HG03558 (cell line): ENCODE results near the gene ACAP3.

Experiments used
- ATAC-seq: cut with Tn5 transposase; IDR thresholded peaks from one replicate; pipeline ENCODE4 v1.9.1; 2021; ENCODE audit warnings: moderate number of reproducible peaks; ENCODE audit not compliant: unreplicated experiment; ENCODE audit errors: extremely low read depth

Gene ACAP3

DNA sequence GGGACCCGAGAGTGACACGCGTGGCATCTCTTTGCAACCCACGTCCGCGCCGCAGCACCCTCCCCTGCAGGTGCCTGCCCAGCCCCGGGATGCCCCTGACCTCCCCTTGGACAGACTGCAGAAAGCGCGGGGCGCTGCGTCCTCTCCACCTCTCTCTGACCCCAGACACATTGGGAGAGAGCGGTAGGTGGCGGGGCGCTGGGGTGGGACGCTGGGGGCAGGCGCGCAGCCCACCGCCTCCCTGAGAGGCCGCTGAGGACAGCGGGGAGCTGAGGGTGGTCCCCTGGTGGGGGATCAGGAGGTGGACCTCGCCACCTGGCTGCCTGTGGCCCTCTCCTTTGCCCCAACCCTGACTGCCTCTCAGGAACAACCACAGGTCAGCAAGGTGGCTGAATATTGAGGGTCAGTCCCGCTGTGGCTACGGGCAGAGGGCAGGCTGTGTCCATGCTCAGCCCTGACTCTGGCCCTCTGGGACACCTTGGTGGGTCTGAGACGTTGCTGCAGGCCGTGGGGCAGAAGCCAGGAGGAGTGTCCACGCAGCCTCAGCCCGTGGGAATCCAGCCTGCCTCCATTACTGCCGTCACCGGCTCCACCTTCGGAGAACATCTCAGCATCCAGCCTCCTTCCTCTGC, 33.3 kb downstream of the ACAP3 start:
- ATAC-seq, result no peak

DNA sequence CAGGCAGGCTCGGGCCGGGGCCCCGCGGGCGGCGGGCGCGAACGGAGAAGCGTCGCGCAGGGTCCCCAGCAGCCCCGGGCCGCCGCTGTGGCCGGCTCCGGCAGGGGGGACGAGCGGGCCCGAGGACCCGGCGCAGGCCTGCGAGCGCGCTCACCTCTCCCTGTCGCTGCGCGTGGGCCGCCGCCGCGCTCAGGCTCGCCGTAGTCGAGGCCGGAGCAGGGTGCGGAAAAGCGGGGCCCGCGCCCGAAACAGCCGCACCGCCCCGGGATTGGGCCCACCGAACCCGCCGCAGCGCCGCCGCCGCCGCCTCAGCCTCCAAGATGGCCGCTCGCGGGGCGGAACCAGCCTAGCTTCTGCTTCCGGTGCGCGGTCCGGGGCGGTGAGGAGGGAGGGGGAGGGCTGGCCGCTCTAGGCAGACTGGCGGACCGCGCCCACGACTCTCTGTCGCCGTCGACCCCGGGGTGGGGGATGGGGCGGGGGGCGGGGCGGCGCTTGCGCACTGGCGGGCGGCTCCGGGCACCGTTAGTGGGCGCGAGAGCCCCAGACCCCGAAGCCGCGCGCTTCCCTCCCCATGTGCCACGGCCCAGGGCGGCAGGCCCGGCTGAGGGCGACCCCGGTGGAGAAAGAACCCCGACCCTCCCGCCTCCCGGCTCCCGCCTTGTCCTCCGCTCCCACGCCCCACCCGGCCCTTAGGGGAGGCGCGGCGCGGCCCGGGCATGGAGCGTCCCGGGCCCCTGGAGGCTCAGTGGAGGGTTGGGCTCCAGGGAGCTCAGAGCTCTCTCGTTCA, 34.0 kb downstream of the ACAP3 start, which contains the start of gene UBE2J2:
Gene UBE2J2 (minus strand): TSS at position 343 of the 787 bp plus-strand sequence. CDS start 5,862 bp downstream, outside the sequence.
- no peak for ATAC-seq

DNA sequence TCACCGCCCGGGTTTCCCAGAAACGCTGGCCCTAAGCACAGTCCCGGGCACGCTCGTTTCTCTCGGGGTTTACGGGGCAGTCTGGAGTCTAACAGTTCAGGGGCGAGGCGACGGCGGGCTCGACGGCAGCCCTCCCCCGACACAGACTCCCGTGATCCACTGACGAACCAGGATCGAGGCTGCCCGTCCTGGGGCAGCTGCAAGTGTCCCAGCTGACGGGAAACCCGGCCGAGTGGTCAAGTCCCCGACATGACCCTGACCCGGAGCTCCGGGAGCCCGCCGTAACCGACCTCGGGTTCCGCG, 34.6 kb downstream of the ACAP3 start:
- ATAC-seq, result no peak

DNA sequence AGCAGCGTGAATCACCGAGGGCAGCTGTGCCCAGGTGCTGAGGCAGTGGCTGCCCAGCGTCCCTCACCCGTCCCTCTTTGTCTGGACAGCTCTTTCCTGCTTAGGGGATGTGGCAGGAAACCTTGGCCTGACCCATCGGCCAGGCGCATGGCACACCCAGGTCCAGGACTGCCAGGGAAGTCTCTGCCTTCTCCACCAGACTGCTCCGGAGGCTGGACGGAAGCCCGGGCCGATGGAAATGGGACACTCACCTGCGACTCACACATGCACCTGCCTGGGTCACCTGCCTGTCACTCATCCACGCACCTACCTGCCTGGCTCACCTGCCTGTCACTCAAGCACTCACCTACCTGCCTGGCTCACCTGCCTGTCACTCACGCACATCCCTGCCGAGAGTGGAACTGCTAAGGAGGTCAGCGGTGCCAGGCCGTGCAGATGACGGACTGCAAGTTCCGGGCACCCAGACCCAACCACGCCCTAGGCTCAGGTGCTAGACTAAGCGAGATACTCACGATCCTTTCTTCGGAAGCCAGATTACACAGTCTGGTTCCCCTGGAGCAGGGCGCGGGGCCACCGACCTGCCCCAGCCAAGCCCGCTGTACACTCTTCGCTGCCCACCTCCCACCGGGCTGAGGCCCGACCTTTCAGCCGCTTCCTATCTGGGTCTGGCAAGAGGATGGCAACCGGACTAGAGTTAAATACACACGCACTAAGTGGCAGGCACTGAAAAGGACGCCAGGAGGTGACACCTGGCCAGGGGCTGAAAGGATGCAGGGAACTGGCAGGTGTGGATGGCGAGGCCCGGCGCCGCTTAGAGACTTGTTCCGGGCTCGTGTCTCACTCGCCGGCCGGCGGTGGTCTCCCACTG, 35.2 kb downstream of the ACAP3 start:
- ATAC-seq, result no peak

DNA sequence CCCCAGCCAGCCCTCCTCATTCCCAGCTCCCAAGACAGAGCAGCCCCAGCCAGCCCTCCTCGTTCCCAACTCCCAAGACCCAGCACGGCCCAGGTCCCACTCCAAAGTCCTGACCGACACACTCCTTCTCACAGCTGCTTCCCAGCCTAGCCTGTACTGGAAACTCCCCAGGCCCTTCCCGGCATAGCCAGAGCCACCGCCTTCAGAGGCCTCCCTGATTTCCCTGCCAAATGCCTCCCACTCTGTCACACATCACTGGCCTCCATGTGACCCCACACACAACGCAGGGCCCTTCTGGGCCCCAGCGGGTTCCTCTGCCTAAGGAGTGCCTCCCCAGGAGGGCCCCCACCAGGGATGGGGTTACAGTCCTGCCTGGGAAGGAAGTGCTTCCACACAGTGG, 36.9 kb downstream of the ACAP3 start:
- ATAC-seq, result no peak

DNA sequence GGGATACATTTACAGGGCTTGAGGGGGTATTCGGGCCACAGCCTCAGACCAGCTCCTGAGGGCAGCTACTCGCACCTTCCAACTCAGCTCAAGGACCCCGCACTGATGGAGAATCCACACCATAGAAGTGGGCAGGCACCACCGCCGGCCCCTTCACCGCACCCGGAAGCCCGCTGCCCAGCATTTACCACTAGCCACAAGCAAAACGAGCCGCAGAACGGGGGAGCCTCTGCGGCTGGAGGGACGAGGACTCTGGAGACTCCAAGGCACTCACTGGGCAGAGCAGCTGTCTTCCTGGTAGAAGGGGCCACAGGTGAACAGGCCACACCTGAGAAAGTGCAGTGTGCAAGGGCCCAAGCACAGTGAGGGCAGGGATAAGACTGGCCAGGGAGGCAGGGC, 39.4 kb downstream of the ACAP3 start:
- no peak for ATAC-seq

DNA sequence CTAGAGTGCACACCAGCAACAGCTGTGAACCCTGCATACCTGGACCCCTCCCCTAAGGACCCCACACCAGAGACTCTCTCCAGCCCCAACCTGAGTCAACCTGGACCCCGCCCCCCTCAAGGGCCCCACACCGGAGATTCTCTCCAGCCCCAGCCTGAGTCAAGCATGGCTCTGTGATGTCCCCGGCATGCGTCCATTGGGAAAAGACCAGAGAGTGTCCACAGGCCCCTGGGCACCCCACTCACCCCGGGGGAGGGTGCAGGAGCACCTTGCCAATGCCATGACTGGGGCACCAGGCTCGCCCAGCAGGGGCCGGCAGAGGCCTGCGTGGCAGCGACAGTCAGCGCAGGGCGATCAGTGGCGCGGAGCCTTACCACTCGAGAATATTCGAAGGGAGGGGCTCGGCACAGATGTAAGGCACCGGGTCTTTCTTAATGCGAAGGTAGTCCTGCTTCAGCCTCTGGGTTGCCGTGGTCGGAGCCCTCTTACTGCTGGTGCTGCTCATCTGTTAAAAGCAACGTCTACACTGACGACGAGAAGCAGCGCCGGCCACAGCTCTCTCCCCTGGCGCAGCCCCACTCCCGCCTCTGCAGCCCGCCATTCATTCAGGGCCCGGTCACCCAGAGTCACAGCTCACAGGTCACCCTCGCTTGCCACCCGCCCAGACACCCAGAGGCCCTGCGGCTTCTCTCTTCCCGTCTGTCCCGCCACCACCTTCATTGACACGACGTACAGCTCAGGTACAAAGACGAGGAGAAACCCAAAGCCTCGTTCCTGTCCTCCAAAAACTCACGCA, 40.0 kb downstream of the ACAP3 start:
- ATAC-seq, result no peak

DNA sequence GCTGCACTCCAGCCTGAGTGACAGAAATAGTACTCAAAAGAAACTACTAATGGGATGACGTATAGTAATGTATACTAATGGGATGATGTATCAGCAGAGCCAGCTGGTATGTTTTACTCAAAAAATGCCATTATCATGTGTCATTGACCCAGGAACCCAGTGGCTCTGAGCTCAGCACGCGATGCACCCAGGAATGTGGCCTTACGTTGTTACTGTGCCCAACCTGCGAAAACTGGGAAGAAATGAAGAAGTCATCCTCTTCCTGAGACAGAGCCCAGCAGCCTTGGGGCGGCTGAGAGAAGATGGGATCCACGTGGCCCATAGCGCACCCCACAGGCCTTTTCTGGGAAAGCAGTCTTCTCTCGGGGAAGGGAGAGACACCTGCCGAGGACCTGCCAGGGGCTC, 42.9 kb downstream of the ACAP3 start:
- ATAC-seq, result no peak

DNA sequence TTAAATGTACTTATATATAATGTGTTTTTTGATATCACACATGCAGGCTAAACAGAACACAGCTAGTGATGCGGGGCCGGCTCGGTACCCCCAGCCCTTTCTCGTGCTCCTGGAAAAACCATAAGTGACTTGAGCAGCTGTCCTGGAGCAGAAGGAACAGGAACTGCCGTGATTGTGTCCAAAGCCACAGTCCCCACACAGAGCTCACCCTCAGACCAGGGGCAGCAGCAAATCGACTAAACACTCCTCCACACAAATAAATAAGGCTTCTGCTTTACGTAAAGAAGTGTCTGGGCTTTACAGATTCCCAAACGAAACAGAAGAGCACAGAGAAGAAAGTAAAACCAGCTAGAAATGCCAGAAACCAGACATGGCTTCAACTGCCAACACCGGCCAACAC, 43.7 kb downstream of the ACAP3 start:
- no peak for ATAC-seq

DNA sequence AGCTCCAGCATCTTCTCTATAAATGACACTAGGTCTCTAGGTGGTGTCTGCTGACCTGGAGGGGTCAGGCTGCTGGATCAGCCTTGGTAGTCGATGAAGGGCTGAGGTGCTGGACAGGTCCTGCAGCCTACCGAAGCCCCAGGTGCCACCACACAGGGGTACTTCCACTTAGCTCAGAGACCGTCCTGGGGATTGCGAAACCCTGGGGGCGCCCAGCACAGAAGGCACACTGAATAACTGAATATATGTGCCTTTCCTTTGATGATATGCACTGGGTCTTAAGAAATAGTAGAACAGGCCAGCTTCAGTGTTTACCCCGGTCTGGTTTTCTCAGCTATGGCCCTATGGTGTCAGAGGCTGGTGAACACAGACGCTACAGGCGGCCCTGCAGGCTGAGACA, 45.0 kb downstream of the ACAP3 start:
- no peak for ATAC-seq

DNA sequence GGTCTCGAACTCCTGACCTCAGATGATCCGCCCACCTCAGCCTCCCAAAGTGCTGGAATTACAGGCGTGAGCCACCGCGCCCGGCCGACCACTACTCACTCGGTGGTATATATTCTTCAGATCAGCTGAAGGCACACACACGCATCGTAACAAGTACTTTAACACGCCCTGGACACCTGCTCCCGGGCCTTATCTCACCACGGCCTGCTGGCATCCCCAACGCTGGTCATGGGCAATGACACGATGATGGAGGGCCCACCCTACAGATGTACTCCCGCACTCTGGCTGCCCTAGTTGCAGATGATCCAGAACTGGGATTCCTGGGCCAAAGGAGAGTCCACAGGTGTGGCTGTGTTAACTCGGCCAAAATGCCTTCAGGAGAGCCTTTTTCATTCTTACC, 45.7 kb downstream of the ACAP3 start:
- ATAC-seq, result no peak

DNA sequence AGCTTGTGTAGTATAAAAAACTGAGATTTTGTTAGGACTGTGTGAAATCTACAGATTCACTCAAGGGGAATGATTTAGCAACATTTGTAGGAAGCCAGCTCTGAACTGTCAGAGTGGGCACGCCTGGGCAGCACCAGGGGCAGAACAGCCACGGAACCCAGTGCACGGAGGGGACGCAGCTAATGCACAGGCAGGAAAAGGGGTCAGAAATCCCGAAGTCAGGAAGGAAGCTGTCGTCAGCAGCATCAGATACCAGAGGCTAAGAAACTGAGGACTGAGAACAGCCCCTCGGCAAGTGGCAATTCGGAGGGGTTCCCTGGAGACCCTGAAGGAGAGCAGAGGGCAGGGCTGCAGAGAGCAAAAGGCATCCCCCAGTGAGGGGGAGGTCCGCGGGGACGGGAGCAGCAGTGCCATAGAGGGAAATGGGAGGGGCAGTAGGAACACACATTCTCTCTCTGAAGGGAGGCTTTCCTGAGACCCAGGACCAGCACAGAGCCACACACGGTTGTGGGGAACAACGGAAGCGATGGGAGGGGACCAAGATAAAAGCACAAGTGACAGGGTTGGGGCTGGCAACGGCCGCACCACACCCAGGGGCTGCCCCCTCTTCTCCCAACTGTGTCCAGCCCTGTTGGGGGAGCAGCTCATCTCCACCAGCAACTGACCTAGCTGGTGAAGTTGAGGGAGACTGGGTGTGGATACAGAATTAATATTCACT, 46.7 kb downstream of the ACAP3 start:
- ATAC-seq, result no peak

DNA sequence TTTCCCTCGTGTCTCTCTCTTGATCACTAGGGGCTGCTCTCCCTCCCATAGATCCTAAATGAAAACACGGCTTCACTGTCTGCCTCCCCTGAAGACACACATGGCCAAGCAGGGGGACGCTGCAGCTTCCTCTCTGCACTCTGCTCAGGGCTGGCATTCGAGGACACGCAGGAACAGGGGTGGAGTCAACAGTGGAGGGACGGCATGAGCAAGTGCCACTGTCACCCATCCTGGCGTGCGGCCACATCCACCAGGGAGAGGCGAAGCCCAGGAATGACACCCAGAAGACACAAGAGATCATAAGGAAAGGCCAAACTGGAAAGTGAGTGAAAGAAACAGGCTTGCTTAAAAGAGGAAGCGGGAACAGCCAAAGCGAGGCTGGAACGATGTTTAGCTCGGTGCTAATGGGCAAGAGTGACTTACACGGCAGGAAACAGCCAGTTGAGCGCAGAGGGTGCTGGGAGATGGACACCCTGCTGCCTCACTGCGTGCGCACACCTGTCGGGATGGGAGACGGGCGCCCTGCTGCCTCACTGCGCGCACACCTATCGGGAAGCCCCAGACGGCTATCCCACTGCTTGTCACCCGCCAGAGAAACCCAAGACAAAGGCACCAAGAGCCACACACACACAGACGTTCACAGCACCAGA, 47.7 kb downstream of the ACAP3 start:
- no peak for ATAC-seq

DNA sequence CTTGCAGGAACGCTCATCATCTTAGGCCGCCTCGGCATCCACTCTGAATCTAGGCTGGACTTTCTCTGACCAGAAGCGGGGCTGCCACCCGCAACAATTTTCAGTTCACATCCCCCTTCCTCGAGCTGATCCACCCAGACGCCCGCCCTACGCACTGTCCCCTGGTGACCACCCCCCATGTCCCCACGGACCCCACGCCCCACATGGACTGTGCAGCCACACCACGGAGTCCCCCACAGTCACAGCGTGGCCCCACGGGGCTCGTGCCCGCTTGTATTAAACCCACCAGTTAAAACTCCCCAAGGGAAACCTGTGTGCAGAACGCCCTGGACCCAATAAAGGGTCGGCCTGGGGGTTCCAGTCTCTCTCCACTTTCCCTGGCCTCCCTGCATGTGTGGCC, 48.2 kb downstream of the ACAP3 start:
- ATAC-seq, result no peak

DNA sequence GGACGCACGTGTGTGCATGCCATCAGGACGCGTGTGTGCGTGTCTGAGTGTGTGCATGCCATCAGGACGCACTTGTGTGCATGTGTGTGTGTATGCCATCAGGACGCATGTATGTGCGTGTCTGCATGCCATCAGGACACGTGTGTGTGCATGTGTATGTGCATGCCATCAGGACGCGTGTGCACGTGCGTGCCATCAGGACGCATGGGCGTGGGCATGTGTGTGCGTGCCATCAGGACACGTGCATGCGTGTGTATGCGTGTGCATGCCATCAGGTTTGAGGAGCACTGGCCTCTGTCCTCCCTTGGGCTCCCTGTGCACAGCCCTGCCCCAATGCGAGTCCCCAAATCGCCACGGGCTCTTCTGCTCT, 48.6 kb downstream of the ACAP3 start:
- no peak for ATAC-seq

DNA sequence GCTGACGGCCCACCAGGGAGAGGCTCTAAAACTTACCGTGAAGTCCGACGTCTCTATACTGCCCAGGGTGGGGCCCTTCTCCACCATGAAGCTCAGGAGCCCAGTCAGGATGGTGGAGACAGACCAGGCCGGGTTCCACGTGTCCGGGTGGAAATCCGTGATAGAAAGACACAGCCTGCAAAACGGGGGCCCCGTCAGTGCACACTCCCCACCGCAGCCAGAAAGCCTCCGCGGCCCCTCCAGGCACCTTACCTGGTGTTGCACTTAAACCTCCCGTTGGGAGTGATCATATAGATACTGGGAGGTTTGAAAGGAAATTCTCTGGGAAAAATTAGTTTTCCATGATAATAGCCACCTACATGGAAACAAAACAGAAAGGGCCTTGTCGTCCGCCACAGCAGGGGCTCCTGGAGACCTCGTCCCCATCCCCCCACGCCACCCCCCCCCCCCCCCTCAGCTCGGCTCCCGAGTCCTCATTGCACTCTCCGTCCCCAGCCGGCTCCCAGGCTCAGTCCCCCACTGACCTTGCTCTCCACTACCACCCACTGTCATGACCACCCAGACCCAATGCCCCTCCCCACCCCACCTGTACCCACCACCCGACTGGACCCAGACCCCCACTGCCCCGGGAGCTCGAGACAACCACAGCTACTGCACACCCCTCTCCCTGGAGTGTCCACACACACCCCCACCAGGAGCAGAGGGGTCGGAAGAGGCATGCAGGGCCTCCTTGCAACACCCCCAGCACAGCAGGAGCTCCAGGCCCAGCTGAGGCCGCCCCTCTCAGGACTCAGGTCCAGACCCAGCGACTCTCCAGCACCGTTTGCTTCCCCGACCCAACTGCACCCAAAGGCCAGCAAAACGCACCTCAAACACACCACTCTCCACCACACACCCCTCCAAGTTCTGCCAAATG, 50.5 kb downstream of the ACAP3 start:
- ATAC-seq, result no peak

DNA sequence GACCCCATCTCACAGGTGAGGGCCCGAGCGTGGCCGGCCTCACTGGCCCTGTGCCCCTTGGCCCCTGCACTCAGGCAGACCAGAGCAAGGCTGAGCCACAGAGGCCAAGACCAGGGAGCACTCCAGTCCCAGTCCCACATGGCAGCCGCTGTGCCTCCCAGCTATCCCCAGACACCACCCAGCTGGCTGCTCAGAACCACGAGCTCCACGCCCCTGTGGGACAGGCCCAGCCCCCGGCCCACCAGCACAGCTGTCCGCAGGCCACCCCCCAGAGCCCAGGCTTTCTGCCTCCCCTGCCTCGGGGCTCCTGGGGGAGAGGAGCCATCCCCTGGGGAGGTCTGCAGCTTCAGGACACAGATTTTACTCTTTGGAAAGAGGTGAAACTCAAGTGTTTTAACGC, 52.1 kb downstream of the ACAP3 start:
- ATAC-seq, result no peak

DNA sequence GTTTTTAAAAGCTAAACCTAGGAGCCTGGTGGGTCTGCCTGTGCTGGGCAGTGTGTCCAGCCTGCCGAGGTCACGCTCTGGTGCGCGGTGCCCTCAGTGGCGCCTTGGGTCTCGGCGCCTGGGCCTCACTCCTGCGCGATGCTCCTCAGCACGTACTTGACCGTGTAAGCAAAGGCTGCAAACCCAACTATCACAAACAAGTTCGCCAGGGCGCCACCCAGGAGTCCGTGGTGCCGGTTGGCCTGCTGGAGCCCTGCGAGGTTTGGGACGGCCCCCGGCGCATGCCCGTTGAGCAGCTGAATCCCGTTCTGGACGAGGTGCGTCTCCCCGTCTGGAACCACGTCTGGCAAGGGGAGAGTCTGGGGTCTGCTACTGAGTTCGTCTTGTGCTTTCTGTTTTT, 52.7 kb downstream of the ACAP3 start:
- ATAC-seq, result no peak

DNA sequence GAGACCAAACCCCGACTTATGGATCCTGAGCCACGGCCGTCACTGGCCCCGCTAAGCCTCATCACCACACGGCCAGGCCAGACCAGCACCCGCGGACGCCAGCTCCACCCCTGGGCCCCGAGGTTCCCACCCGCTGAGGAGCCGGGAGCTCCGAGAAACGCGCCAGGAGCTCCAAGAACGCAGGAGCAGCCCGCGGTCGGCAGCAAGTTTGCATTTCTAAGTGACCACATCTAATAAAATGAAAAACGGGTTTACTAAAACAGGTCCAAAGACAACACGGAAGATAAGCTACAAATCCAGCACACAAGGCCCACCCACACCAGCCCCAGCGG, 53.1 kb downstream of the ACAP3 start:
- no peak for ATAC-seq
